DMS153 (cell line): ENCODE data around the gene ARMC3.

Experiments
- DNase-seq: peaks from one replicate; lab custom pipeline; 2025; lab: John Stamatoyannopoulos, UW

ARMC3 gene

DNA sequence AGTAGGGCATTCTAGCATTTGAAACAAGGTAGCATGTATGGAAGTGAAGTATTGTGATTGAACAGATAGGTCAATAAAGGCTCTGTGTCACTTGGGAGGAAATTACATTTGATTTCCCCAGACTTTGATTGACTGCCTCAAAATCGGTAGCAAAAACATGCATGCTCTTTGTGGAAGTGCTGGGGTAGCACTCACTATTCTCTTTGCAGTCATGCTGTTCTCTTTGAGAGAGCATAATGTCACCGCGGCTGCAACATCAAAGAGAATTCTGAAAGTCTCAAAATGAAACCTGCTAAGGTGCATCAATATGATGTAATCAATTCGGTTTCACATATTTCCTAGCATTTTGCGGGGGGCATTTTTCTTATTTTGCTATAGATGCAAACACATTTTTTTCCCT is 64.2 kb downstream of the ARMC3 start:
- DNase-seq, result no peak

DNA sequence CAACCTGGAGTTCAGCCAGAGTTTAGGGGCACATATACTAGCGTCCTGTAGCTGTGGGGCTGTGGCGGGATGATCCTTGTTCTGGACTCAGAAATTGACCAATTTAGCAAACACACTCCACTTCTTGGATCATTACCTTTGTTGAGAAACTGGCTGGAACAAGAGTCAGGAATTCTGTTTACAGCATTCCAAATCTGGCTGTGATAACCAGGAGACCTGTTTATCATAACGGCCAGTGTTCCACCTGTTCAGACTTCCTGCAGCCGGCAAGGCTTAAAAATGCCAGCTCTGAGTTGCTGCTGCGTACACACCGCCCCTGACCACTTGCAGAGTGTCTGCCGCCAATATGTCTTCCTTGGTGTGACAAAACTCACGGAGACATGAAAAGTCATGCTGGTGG is 64.8 kb downstream of the ARMC3 start:
- no peak for DNase-seq

DNA sequence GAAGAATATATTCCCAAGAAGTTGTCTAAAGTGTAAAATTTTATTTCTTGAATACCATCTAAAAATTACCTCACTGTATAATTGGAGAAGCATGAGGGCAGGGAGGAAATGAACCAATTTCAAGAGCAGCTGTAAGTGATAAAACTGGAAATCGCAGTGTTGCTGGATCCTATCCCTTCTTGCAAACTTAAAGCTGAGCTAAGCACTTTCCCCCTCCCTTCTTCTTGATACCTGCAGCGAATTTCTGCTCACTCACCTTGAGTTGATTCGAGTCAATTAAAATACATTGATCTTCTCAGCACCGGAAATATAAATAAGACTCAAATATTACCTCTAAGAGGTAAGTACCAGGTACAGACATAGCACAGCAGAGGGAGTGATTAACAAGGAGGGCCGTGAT is 65.5 kb downstream of the ARMC3 start:
- DNase-seq, result no peak

DNA sequence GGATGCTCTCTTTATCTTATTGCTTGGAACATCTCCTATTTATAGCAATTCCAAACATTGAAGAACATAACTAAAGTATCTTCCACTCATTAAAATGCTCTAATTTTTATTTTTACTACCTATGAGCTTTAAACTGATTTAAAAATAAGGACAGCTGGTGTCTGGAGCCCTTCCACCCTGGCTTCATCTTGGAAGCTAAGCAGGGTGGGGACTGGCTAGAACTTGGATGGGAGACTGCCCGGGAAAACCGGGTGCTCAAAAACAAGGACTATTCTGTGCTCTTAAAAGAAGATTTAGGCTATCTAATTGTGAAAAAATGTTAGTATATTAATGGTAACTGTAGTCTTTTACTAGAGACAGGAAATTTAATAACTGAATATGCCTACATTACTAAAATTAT is 69.2 kb downstream of the ARMC3 start:
- no peak for DNase-seq

DNA sequence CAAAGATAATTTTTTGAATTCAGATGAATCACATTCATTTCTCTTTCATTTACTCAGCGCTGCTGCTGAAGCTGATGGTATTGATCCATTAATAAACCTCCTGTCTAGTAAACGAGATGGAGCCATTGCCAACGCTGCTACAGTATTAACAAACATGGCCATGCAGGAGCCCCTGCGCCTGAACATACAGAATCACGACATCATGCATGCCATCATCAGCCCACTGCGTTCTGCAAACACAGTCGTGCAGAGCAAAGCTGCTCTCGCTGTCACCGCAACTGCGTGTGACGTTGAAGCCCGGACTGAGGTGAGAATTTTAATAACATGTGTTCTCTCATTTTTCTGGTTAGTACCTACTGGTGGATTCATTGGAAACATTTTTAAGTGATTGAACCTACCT is 70.2 kb downstream of the ARMC3 start:
- no peak for DNase-seq

DNA sequence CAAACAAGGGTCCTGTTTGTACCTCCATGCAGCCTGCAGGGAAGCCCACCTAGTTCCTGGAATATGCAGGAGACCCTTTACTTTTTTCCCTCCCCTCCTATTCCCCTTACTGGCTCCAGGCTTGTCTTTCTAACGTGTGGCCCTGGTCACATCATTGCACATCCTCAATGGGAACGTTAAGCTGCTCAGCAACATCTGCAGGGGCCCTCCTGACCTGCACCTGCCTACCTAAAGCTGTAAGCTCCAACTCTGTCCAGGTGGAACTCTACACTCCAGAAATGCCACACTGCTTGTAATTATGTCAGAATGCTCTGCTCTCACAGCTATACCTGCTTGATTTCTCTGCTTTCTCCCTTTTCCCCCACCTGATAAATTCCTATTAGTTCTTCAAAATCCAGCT is 72.1 kb downstream of the ARMC3 start:
- DNase-seq, result no peak

DNA sequence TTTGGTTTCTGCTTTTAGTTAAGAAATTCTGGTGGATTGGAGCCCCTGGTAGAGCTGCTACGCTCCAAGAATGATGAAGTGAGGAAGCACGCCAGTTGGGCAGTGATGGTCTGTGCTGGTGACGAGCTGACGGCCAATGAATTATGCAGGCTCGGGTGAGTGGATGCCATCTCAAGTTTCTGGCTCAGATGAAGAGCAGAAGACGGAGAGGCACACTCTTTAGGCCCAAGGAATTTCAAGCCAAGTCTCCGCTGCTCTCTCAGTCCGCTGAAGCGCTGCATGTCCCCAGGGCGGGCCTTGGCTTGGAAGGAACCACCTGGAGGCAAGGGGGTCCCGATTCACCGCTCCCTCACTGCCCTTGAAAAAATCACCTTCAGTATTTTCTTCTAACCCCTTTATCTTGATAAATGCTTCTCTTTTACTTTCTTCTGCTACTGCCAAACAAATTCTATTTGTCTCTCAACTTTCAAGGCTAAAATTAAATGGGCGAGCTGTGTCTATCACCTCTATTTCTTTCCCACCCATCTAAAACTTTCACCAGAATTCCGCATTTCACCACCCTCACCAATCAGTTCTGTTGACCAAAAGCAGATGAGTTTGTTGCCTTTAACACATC is 74.2 kb downstream of the ARMC3 start:
- no peak for DNase-seq

DNA sequence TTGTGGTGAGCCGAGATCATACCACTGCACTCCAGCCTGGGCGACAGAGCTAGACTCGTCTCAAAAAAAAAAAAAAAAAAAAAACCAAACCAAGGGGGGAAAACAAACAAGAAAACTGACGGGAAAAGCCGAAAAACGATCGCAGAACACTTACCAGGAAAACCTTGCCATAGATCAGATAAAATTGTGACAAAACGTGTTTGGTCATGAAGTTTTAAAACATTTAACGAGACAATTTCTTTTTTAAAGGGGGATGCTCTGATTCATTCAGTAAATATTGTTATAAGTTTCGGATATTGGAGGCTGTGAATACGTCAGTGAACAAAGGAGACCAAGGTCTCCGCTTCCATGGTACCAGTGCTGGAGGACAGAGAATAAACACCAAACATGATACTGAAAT is 77.3 kb downstream of the ARMC3 start:
- DNase-seq, result no peak

DNA sequence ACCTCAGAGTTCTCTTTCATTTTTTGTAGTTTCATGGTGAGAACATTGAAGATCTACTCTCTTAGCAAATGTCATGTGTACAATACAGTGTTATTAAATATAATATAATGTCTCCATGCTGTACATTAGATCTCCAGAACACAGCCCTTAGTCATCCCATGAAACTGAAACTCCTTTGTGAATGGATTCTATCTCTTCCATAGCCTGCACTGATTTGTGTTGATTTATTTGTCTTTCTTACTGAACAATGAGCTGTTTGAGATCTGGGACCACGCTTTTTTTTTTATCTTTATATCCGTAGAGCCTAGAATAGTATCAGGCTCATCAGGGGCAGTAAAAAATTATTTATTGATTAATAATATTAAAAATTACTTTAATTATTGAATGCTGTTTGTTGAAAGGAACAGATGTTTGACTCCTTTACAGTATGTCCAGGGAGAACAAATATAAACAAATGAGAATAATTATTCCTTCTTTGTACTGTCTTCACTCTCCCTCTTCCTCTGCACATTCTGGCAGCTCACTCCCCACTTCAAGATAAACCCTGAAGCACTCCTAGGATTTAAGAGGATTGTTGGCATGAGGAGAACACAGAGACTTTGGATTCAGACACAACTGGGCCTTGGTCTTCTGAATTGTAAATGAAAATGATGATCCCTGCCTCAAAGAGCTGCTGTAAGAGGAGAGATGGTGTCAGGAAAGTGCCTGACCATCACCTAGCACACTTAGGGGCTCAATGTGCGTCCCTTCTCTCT is 85.9 kb downstream of the ARMC3 start:
- DNase-seq, result no peak

DNA sequence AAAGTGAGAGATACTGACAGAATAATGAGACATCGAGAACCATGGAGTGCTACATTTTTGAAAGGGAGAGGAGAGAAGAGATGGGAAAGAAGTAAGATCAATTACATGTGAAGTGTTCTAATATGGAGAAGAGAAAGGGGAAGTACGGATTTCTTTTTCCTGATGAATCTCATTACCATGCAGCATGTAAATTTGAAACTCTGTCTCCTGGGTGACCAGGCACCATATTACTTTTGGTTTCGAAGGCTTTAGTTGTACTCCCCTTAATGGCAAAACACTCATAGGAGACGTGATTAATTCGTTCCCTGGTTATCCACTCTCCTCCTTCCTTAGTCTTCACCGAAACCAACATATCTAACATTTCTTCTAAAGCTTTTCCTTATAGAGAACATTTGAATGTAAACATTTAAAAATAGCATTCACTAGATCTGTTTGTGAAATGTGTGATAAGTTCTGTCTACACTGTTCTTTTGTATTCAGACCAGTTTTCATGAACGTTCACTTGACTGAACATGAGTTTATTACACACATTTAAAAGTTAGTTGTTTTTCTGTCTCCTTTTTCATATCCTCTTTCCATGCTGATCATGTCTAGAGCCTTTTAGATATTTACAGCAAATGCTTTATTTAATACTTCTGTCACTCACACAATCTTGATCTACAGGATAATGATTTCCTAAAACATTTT is 87.3 kb downstream of the ARMC3 start:
- no peak for DNase-seq

DNA sequence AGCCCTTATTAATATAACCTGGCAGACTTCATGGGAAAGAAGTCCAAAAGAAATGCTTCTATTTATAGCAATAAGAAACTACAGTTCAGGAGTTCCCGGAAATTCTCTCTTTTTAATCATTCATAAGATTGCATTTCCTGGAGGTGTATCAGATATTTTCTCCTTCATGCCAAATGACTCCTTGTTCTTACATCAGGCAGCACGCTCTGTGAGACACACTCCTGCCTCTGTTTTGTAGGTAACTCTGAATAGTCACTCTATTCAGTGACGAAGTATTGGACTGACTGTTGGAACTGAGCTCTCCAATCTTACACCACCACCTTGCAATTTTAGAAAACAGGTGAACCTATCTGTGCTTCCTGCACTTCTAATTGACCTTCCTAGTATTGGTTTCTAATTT is 88.8 kb downstream of the ARMC3 start:
- no peak for DNase-seq

DNA sequence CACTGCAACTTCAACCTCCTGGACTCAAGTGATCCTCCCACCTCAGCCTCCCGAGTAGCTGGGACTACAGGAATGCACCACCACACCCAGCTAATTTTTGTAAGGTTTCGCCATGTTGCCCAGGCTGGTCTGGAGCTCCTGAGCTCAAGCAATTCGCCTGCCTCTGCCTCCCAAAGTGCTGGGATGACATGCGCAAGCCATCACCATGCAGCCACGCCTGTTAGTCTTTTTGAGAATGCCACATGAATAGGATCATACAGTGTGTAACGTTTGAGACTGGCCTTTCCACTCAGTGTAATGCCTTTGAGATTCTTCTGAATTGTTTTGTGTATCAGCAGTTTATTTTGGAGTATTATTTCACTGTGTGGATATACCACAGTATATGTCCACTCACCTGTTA is 91.8 kb downstream of the ARMC3 start:
- no peak for DNase-seq

DNA sequence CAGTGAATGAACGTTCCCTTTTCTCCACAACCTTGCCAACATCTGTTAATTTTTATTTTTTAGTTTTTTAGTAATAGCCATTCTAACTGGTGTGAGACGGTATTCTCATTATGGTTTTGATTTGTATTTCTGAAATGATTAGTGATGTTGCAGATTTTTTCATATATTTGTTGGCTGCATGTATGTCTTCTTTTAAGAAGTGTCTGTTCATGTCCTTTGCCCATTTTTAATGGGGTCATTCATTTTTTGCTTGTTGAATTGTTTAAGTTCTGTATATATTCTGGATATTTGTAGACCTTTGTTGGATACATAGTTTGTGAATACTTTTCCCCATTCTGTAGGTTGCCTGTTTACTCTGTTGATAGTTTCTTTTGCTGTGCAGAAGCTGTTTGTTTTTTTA is 93.6 kb downstream of the ARMC3 start:
- no peak for DNase-seq

DNA sequence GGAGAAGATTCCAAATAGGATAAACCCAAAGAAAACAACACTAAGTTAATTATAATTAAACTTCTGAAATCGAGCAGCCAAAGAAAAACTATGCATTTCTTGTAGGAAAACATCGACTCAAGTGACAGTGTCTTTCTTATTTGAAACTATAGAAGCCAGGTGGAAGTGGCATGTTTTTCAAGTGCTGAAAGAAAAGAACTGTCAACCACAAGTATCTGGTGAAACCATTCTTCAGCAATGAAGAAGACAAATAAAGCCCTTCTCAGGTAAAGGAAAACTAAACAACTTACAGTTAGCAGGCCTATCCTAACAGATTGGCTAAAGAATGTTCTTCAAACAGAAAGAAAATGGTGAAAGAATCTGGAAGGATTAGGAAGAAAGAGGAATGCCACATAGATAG is 96.1 kb downstream of the ARMC3 start:
- no peak for DNase-seq

DNA sequence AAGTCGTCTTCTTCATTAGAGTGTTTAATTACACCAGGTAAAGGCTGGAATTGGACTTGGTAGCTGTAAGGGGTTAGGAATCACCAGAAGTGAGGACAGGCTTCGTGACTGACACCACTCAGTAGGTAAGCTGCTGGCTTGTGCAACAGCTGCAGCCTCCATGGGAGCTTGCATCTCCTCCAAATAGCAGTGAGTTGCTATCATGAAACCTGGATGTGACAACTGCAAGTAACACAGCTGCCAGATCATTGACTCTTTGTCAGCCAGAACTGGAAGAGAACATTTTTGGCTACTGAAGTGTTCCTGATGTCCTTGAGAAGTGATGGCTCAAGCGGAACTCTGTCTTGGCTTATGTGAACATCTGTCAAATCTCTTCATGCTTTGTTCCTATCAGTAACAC is 103.5 kb downstream of the ARMC3 start:
- DNase-seq, result no peak

DNA sequence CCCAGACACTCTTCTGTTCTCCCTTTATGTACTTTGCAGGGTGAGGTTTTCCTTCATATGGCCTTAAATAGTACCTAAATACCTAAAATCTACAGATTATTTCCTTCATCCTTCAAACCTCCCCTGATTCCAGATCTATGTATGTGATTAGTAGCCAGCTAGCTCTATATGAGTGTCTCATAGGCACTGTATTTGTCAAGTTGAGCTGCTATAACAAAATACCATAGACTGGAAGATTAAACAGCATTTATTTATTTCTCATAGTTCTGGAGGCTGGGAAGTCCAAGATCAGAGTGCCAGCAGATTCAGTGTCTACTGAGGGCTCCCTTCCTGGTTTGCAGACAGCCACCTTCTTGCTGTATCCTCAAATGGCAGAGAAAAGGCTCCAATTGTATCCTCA is 106.9 kb downstream of the ARMC3 start:
- DNase-seq, result no peak

DNA sequence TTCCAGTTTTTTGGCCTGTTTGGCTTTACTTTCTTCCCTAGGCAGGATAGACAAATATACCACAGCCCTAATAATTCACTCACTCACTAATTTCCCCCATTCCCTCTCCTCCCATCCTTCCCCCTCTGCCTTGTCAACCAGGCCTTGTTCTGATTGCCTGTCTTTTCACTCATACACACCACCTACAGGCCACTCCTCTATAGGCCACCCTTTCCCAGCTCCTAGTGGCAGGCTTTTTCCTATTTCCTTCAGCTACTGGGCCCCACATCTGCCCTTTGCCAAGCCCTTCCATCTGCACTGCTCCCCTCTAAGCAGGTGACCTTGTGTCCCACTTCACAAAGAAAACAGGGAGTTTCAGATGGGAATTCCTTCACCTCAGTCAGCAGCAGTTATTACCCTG is 107.7 kb downstream of the ARMC3 start:
- no peak for DNase-seq

DNA sequence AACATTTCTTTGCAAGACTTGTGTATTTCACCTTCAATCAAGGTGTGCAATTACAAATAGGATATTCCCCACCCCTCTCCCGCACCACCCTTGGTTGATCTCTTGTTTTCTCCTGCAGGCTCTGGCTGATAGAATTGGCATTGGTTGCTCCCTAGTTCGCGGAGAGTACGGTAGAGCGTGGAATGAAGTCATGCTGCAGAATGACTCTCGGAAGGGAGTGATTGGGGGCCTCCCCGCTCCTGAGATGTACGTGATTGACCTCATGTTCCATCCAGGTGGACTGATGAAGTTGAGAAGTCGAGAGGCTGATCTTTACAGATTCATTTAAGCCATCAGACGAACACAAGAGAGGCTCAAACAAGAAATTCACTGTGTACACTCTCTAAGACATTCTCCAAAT is 109.3 kb downstream of the ARMC3 start:
- no peak for DNase-seq

DNA sequence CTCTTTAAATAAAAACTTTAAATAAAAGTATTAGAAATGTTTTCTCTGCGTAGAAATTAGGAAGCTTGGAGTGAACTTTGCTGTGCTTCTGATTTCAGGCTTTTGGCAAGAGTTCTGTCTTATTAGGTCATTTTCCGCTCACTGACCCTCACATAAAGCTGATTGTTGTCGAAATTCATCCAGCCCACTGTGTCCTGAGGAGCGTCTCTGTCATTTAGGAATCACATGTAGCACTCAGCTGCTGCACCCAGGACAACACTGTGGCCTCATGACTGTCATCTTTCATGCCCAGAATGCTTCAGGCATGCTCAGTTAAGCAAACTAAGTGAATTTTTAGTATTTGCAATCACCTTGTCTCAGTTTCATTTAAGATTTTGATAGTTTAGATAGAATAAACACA is 109.7 kb downstream of the ARMC3 start:
- no peak for DNase-seq

DNA sequence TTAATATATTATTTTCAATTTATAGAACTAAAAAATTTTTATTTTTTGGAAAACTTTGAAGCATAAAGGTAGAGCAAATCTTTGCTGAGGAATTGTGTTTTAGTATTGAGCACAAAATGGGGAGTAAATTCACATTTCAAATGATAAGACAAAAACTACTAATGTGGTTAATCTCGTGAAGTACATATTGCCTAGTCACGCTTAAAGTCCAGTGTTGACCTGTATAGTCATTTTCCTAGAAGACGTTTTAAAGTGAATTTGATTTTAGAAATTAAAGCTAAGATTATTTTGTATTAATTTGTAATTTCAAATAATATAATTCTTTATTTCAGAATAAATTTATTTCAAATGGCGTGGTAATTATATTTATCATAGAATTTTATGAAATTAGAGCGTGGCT is 110.3 kb downstream of the ARMC3 start:
- no peak for DNase-seq

DNA sequence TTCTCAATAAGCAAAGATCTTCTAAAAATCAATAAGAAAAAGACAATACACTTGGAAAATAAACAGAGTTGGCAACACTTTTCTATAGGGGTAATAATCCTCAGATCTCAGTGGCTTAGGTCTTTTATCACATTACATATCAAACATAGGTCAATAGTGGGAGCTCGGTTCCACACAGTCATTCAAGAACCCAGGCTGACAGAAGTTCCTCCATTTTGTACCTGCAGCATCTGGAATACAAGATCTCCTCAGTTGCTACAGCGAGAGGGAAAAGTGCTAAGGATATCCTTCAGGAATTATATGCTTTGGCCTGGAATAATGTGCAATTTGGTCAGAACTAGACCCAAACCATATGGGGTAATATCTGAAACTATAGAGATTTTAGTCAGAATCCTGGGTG is 112.1 kb downstream of the ARMC3 start:
- DNase-seq, result no peak

DNA sequence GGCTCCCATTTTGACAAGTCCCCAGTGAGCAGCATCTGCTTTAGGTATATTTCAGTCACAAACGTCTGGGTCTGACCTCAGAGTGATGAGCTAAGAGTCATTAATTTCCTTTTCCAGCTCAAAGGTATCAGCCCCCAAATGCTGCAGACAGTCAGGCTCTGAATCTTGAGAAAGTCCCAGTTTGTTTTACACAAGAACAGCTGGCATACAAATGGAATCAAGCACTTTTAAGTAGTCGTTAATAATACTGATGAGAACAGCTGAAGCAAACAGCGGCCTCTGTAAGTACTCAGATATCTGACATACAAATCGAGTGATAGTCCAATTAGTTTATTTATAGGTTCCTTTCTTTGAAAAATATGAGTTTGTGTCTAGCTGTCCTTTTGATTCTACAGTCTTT is 118.2 kb downstream of the ARMC3 start:
- DNase-seq, result no peak

DNA sequence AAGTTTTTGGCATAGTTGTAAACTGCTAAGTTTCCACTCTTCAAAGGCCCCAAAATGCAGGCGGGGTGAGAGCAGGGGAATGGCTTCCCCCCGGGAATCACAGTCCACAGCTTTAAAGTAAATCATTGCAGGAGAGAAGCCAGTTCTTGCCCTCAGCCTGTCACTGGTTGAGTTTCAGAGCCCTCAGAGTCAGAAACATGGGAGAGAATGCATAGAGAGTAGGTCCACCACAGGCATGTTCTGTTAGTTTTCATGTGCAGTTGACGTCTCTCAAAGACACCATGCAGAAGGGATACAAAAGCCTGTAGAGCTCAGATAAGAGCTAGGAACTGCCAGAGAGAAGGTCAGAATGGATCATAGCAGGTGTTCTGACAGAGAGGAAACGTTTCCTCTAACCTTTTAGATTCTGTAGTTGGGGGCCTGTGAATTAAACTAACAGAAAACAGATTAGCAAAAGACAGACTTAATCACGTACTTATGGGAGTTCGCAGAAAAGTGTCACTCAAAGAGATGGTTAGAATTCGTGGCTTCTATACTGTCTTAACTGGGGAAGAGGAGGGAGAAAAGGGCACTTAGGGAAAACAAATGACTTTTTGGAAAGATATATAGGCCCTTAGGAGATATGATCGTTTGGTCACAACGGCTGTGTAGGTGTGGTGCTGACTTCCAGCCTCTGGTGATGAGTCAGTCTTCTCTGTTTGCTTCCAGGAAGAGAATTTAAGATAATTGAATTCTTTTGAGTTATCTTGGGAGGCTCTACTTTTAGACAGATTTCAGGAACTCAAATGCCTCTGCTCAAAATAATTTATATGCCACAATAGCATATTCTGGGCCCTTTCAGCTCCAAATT is 119.6 kb downstream of the ARMC3 start:
- DNase-seq, result no peak
